H1 (cell line): Measurements from ENCODE around the gene RAD51D.

ENCODE experiments used
- EP300 ChIP-seq, 2 experiments: IDR thresholded peaks; 1 replicate in 1 of 2; 2 replicates in 1 of 2; pipeline ENCODE4 v1.6.1; 2011 to 2012; ENCODE audit warnings: low read depth in 2 of 2, low read length in 2 of 2, mild to moderate bottlenecking in 2 of 2, borderline replicate concordance in 1 of 2, inconsistent platforms in 1 of 2, moderate library complexity in 1 of 2
- NRF1 ChIP-seq: IDR thresholded peaks from 2 replicates; pipeline ENCODE4 v1.6.1; 2011; ENCODE audit warnings: mild to moderate bottlenecking, low read depth, low read length, improper control_type of control experiment
- POLR2A ChIP-seq, 2 experiments: IDR thresholded peaks; 1 replicate in 1 of 2; 2 replicates in 1 of 2; pipeline ENCODE4 v1.6.1; 2011; ENCODE audit warnings: low read depth in 2 of 2, low read length in 2 of 2, mild to moderate bottlenecking in 2 of 2; ENCODE audit errors: control extremely low read depth in 1 of 2
- TAF7 ChIP-seq: optimal IDR thresholded peaks from 2 replicates; pipeline ENCODE3; 2011; ENCODE audit warnings: low read depth, mild to moderate bottlenecking, inconsistent platforms, low read length, moderate library complexity, borderline replicate concordance
- YY1 ChIP-seq: IDR thresholded peaks from 2 replicates; pipeline ENCODE4 v1.6.1; 2011; ENCODE audit warnings: low read depth, mild to moderate bottlenecking, low read length
- TF ChIP-seq, protein P1 (sequence below), 3 experiments: IDR thresholded peaks; 1 replicate in 2 of 3; 2 replicates in 1 of 3; pipeline versions ENCODE4 v1.5.1 to v1.6.1; 2011; ENCODE audit warnings: low read length in 3 of 3, mild to moderate bottlenecking in 3 of 3, inconsistent platforms in 2 of 3, low read depth in 1 of 3, moderate library complexity in 1 of 3; ENCODE audit not compliant: insufficient read depth in 1 of 3; ENCODE audit errors: control extremely low read depth in 1 of 3
- TF ChIP-seq, protein P2 (sequence below): IDR thresholded peaks from 2 replicates; pipeline ENCODE4 v1.6.1; 2012; ENCODE audit warnings: inconsistent platforms
- TF ChIP-seq, protein P3 (sequence below): IDR thresholded peaks from 2 replicates; pipeline ENCODE4 v1.6.1; 2012; ENCODE audit warnings: inconsistent platforms

DNA sequence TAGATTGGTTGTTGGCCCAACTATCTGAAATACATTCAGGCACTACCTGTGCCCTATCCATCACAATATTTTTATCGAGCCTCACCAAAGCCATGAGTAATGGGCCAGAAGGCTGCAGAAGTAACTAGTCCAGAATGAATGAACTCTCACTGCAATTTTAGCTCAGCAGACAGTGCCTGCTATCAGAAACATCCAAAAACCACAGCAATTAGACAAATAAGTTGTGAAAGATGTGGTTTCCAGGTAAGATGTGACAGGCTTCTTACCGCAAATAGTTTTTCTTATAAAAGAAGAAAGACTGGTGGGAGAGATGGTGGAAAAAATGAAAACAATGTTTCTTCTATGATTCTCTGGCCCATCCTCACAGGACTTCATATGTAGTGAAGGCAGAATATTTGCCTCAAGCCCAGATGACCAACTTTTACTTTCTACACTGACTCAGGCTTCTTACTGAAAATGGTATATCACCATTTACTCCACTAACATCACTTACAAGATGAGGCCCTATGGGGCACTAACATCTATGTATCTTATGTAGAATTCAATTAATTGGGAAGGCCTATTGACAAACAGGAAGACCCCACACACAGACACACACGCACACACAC lies 46.4 kb downstream of the RAD51D start:
- TF ChIP-seq, protein P1, sequence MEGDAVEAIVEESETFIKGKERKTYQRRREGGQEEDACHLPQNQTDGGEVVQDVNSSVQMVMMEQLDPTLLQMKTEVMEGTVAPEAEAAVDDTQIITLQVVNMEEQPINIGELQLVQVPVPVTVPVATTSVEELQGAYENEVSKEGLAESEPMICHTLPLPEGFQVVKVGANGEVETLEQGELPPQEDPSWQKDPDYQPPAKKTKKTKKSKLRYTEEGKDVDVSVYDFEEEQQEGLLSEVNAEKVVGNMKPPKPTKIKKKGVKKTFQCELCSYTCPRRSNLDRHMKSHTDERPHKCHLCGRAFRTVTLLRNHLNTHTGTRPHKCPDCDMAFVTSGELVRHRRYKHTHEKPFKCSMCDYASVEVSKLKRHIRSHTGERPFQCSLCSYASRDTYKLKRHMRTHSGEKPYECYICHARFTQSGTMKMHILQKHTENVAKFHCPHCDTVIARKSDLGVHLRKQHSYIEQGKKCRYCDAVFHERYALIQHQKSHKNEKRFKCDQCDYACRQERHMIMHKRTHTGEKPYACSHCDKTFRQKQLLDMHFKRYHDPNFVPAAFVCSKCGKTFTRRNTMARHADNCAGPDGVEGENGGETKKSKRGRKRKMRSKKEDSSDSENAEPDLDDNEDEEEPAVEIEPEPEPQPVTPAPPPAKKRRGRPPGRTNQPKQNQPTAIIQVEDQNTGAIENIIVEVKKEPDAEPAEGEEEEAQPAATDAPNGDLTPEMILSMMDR (IDR thresholded peaks at IDR 0.05; ENCODE audit: control extremely low read depth in 1 of 3, insufficient read depth in 1 of 3, low read depth in 1 of 3, low read length in 3 of 3) = no peak
- TF ChIP-seq NRF1 (no peak), EP300 (IDR thresholded peaks at IDR 0.05; ENCODE audit: borderline replicate concordance in 1 of 2, low read depth in 2 of 2, low read length in 2 of 2) (no peak), TAF7 (no peak), YY1 (no peak), POLR2A (IDR thresholded peaks at IDR 0.05; ENCODE audit: control extremely low read depth in 1 of 2, low read depth in 2 of 2, low read length in 2 of 2) (no peak)
- TF ChIP-seq, protein P2, sequence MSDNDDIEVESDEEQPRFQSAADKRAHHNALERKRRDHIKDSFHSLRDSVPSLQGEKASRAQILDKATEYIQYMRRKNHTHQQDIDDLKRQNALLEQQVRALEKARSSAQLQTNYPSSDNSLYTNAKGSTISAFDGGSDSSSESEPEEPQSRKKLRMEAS = no peak
- TF ChIP-seq, protein P3, sequence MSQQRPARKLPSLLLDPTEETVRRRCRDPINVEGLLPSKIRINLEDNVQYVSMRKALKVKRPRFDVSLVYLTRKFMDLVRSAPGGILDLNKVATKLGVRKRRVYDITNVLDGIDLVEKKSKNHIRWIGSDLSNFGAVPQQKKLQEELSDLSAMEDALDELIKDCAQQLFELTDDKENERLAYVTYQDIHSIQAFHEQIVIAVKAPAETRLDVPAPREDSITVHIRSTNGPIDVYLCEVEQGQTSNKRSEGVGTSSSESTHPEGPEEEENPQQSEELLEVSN = no peak
